ENCODE results near the gene PRSS21.

DNA sequence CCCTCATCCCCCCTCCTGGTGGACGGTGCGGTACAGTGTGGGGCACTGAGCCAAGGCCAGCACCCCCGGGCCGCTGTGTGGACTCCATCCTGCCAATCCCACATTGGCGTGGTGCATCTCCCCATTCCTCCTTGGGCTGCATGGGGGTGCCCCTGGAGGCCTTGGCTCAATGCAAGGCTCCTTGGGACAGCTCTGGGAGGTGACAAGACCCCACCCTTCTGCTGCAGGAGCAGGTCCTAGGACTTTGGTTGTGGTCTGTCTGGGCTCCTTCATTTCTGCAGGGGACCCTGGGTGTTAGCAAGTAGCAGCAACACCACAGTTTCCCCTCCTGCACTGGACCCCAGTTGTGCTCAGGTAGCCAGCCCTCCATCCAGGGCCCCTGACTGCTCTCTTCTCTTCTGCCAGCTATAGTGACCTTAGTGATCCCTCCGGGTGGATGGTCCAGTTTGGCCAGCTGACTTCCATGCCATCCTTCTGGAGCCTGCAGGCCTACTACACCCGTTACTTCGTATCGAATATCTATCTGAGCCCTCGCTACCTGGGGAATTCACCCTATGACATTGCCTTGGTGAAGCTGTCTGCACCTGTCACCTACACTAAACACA lies 1.3 kb downstream of the PRSS21 start:
- TF ChIP-seq MAX (IDR thresholded peaks at IDR 0.05) (no peak), SP1 (IDR thresholded peaks at IDR 0.05) (no peak), TAF1 (conservative IDR thresholded peaks at IDR 0.05) (no peak), RAD21 (IDR thresholded peaks at IDR 0.05) (no peak), HNF4G (IDR thresholded peaks at IDR 0.05) (no peak), EGR1 (IDR thresholded peaks at IDR 0.05; ENCODE audit: low read depth in 2 of 2) (no peak), GABPA (IDR thresholded peaks at IDR 0.05 in 1 of 2, conservative IDR thresholded peaks at IDR 0.05 in 1 of 2) (no peak)
- TF ChIP-seq, protein P1, sequence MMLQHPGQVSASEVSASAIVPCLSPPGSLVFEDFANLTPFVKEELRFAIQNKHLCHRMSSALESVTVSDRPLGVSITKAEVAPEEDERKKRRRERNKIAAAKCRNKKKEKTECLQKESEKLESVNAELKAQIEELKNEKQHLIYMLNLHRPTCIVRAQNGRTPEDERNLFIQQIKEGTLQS (IDR thresholded peaks at IDR 0.05) = no peak
- TF ChIP-seq, protein P2, sequence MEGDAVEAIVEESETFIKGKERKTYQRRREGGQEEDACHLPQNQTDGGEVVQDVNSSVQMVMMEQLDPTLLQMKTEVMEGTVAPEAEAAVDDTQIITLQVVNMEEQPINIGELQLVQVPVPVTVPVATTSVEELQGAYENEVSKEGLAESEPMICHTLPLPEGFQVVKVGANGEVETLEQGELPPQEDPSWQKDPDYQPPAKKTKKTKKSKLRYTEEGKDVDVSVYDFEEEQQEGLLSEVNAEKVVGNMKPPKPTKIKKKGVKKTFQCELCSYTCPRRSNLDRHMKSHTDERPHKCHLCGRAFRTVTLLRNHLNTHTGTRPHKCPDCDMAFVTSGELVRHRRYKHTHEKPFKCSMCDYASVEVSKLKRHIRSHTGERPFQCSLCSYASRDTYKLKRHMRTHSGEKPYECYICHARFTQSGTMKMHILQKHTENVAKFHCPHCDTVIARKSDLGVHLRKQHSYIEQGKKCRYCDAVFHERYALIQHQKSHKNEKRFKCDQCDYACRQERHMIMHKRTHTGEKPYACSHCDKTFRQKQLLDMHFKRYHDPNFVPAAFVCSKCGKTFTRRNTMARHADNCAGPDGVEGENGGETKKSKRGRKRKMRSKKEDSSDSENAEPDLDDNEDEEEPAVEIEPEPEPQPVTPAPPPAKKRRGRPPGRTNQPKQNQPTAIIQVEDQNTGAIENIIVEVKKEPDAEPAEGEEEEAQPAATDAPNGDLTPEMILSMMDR (IDR thresholded peaks at IDR 0.05; ENCODE audit: low read depth, low read length, missing input control) = no peak
- TF ChIP-seq, protein P3, sequence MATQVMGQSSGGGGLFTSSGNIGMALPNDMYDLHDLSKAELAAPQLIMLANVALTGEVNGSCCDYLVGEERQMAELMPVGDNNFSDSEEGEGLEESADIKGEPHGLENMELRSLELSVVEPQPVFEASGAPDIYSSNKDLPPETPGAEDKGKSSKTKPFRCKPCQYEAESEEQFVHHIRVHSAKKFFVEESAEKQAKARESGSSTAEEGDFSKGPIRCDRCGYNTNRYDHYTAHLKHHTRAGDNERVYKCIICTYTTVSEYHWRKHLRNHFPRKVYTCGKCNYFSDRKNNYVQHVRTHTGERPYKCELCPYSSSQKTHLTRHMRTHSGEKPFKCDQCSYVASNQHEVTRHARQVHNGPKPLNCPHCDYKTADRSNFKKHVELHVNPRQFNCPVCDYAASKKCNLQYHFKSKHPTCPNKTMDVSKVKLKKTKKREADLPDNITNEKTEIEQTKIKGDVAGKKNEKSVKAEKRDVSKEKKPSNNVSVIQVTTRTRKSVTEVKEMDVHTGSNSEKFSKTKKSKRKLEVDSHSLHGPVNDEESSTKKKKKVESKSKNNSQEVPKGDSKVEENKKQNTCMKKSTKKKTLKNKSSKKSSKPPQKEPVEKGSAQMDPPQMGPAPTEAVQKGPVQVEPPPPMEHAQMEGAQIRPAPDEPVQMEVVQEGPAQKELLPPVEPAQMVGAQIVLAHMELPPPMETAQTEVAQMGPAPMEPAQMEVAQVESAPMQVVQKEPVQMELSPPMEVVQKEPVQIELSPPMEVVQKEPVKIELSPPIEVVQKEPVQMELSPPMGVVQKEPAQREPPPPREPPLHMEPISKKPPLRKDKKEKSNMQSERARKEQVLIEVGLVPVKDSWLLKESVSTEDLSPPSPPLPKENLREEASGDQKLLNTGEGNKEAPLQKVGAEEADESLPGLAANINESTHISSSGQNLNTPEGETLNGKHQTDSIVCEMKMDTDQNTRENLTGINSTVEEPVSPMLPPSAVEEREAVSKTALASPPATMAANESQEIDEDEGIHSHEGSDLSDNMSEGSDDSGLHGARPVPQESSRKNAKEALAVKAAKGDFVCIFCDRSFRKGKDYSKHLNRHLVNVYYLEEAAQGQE (IDR thresholded peaks at IDR 0.05) = no peak
- TF ChIP-seq, protein P4, sequence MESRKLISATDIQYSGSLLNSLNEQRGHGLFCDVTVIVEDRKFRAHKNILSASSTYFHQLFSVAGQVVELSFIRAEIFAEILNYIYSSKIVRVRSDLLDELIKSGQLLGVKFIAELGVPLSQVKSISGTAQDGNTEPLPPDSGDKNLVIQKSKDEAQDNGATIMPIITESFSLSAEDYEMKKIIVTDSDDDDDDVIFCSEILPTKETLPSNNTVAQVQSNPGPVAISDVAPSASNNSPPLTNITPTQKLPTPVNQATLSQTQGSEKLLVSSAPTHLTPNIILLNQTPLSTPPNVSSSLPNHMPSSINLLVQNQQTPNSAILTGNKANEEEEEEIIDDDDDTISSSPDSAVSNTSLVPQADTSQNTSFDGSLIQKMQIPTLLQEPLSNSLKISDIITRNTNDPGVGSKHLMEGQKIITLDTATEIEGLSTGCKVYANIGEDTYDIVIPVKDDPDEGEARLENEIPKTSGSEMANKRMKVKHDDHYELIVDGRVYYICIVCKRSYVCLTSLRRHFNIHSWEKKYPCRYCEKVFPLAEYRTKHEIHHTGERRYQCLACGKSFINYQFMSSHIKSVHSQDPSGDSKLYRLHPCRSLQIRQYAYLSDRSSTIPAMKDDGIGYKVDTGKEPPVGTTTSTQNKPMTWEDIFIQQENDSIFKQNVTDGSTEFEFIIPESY (IDR thresholded peaks at IDR 0.05) = no peak

Measured in liver (tissue), 3 donors.